ENCODE results near the gene MED15. TPM values are rescaled to one million over a fixed set of nuclear protein-coding genes. Genes with fewer than 3 reads are reported as not detected.
A peak's percentile ranks its signal among the peaks of the same experiment; 100 is the strongest.

MED15 gene
- total and polyA plus RNA-seq, 10 of the 15 experiments (the other 5 are each of a cell fraction or from before 2014, with no cell fraction given): 1.4 to 75.2 (median 26.9) TPM

DNA sequence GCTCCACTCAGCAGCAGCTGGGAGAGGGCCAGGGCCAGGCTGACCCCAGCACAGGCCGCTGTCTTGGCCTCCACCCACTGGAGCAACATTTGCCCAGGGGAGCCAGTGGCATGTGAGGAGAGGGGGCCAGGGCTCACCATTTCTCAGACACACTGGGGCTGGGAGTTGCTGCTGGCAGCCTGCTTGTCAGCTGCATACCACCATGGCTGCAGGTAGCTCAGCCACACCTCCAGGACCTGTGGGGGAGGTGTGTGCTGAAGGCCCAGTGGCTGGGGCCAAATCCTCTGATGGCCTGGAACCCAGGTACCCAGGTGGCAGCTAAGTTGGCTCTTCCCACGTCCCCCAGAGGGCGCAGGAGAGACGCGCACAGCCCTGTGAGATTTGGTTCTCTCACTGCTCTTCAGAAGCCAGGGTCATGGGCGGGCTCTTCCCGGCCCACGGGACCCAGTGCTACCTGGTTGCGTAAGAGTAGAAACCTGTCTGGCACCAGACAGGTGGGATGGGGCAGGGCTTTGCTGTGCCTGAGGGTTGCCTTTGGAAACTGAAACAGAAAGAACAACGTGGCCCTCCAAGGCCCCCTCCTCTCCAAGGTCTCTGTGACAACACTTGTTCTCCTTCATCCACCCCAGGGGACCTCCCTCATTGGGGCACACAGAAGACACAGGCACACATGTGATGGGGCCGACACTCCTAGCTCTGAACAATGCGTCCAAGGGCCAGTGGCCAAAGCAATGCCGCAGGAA lies 98.8 kb downstream of the MED15 start (continued):
- TF ChIP-seq, protein P1, sequence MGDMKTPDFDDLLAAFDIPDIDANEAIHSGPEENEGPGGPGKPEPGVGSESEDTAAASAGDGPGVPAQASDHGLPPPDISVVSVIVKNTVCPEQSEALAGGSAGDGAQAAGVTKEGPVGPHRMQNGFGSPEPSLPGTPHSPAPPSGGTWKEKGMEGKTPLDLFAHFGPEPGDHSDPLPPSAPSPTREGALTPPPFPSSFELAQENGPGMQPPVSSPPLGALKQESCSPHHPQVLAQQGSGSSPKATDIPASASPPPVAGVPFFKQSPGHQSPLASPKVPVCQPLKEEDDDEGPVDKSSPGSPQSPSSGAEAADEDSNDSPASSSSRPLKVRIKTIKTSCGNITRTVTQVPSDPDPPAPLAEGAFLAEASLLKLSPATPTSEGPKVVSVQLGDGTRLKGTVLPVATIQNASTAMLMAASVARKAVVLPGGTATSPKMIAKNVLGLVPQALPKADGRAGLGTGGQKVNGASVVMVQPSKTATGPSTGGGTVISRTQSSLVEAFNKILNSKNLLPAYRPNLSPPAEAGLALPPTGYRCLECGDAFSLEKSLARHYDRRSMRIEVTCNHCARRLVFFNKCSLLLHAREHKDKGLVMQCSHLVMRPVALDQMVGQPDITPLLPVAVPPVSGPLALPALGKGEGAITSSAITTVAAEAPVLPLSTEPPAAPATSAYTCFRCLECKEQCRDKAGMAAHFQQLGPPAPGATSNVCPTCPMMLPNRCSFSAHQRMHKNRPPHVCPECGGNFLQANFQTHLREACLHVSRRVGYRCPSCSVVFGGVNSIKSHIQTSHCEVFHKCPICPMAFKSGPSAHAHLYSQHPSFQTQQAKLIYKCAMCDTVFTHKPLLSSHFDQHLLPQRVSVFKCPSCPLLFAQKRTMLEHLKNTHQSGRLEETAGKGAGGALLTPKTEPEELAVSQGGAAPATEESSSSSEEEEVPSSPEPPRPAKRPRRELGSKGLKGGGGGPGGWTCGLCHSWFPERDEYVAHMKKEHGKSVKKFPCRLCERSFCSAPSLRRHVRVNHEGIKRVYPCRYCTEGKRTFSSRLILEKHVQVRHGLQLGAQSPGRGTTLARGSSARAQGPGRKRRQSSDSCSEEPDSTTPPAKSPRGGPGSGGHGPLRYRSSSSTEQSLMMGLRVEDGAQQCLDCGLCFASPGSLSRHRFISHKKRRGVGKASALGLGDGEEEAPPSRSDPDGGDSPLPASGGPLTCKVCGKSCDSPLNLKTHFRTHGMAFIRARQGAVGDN (IDR thresholded peaks at IDR 0.05): no peak
- TF ChIP-seq NRF1 (conservative IDR thresholded peaks at IDR 0.05; ENCODE audit: low read depth, low read length): no peak
- peak; percentile 13 to 19; a peak in 1 of 4 replicates for TF ChIP-seq BHLHE40 (IDR thresholded peaks at IDR 0.05; ENCODE audit: borderline replicate concordance in 1 of 2, low read depth in 2 of 2, low read length in 1 of 2)

GRCh38 chr22:20606784-20607128 lies 99.3 kb downstream of the MED15 start:
- Histone ChIP-seq H3K36me3 (ENCODE audit: control insufficient read depth in 2 of 2, insufficient read depth in 2 of 2, low read length in 1 of 2) (no peaks in the 10 kb centered on the region), H3K9me3 (replicated peaks; ENCODE audit: control insufficient read depth, insufficient read depth, low read length) (no peaks in the 10 kb centered on the region), H2AFZ (ENCODE audit: control insufficient read depth, low read depth, low read length) (no peak overlapping the region), H3K4me1 (ENCODE audit: control insufficient read depth, insufficient read depth, low read length) (peaks cover 18% of the 10 kb centered on the region), H3K4me3 (no peak overlapping the region), H4K20me1 (ENCODE audit: control insufficient read depth, insufficient read depth) (no peaks in the 10 kb centered on the region), H3K9ac (ENCODE audit: control insufficient read depth, insufficient read depth, low read length) (no peak overlapping the region), H3K4me2 (ENCODE audit: control insufficient read depth, insufficient read depth) (no peak overlapping the region), H3K27me3 (replicated peaks in 1 of 2; ENCODE audit: control insufficient read depth in 2 of 2, insufficient read depth in 2 of 2, low read length in 1 of 2) (no peaks in the 10 kb centered on the region), H3K79me2 (ENCODE audit: control insufficient read depth, insufficient read depth, low read length) (no peaks in the 10 kb centered on the region), H3K27ac (ENCODE audit: control insufficient read depth, insufficient read depth) (no peak overlapping the region)
- ChIA-PET RAD21 (ENCODE audit: unreplicated experiment) (interaction anchor here (1.1 kb wide), 1 partner anchor 176 kb away, joined by 4 read pairs; no protein-coding TSS in a partner anchor), SMC1A (ENCODE audit: uncharacterized antibody, unreplicated experiment) (interaction anchor here (1.0 to 2.0 kb wide), 2 partner anchors 12 to 31 kb away, joined by 3 to 6 read pairs; no protein-coding TSS in a partner anchor), POLR2A (no interaction called here), CTCF (interaction anchor here (1.0 to 2.0 kb wide), 6 partner anchors 16 to 153 kb away, joined by 3 to 12 read pairs (median 4); no protein-coding TSS in a partner anchor)
- 69% methylated on average over 8 of the region's 9 CpGs for whole genome bisulfite sequencing (ENCODE audit: insufficient coverage, insufficient replicate concordance, low lambda C conversion rate, missing lambda C conversion rate)
- no peak for ATAC-seq
- TF ChIP-seq EZH2 (IDR thresholded peaks at IDR 0.05; ENCODE audit: borderline replicate concordance, control insufficient read depth, low read depth, low read length) (no peak), SP1 (IDR thresholded peaks at IDR 0.05; ENCODE audit: low read depth, low read length) (no peak), TCF3 (IDR thresholded peaks at IDR 0.05; ENCODE audit: borderline replicate concordance, insufficient read depth, low read depth, low read length) (no peak), ATF7 (IDR thresholded peaks at IDR 0.05; ENCODE audit: low read depth) (no peak), POU2F2 (IDR thresholded peaks at IDR 0.05; ENCODE audit: borderline replicate concordance, low read depth, low read length) (no peak), IKZF1 (conservative IDR thresholded peaks at IDR 0.05) (no peak), NR2F1 (conservative IDR thresholded peaks at IDR 0.05) (no peak), CHD2 (IDR thresholded peaks at IDR 0.05; ENCODE audit: borderline replicate concordance, low read depth, low read length) (no peak), MAX (IDR thresholded peaks at IDR 0.05; ENCODE audit: low read depth, low read length) (no peak)
- TF ChIP-seq, protein P2, sequence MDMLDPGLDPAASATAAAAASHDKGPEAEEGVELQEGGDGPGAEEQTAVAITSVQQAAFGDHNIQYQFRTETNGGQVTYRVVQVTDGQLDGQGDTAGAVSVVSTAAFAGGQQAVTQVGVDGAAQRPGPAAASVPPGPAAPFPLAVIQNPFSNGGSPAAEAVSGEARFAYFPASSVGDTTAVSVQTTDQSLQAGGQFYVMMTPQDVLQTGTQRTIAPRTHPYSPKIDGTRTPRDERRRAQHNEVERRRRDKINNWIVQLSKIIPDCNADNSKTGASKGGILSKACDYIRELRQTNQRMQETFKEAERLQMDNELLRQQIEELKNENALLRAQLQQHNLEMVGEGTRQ (IDR thresholded peaks at IDR 0.05; ENCODE audit: borderline replicate concordance, low read depth, low read length): no peak
- no peak for FAIRE-seq
- intact Hi-C loops (cut with micrococcal nuclease; ENCODE audit: unreplicated experiment): loop anchor here (1.0 to 5.0 kb wide), 2 partner anchors 91 to 136 kb away; no protein-coding TSS in a partner anchor
- no TSS peak for BruUV-seq (replicated peaks)
- DNase-seq (ENCODE audit: low read depth, low spot score): no peak
- in situ Hi-C loops (cut with MboI): loop anchor here (5.0 kb wide), 1 partner anchor 81 kb away; no protein-coding TSS in a partner anchor

Measured in GM12878 (cell line).